ENCODE results near the gene SIGLEC5.

SIGLEC5 gene

DNA sequence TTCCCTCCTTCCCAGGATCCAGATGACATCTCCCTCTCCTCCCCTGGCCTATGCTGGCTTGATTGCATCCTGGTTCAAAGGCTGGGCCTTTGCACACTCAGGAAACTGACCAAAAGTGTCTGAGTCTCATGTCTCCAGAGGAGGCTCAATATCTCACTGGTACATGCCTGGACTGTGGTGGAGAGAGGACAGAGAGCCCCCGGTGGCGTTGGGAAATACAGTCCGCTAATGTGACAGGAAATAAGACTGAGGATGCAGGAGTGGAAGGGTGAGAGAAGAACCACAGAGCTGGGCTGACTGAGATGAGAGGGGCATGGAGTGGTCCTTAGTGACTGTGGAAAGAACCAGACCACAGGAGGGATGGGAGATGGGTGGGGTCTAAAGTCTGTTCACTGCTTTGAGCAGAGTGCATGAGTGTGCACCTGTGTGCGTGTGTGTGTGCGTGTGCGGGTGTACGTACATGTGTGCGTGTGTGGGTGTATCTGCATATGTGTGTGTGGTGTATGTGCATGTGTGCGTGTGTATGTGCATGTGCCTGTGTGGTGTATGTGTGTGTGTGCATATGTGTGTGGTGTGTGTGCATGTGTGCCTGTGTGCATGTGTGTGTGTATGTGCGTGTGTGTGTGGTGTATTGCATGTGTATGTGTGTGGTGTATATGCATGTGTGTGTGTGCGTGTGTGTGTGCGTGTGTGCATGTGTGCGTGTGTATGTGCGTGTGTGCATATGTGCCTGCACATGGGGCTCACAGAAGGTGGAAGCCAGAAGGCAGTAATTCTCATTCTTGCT, 1.9 kb downstream of the SIGLEC5 start:
- DNase-seq (ENCODE audit: low read depth, low spot score), result no peak

DNA sequence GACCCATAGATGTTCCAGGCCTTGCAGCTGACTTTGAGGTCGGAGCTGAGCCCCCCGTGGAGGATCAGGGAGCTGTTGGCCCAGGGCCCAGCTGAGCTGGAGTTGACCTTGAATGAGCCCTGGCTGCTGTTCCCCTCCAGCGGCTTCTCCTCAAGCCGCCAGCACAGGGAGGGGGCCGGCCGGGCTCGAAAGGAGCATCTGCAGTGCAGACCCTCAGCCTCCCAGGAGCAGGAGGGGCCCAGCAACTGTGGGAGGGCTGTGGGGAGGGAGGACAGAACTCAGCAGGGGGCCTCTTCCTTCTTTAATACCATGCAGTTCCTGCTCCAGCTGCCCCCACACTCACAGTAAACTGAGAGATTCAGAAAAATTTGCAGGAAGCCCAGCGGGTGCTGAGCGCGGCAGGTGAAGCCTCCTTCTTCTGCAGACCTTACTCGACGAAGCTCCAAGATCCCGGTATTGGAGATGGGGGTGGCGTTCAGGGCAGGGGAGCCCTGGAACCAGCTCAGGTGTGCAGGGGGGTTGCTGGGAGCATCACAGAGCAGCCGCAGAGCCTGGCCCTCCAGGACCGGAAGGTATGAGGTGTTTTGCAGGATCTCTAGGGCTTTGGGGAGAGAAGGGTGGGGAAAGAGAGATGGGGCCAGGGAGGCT, 2.6 kb downstream of the SIGLEC5 start:
- no peak for DNase-seq (ENCODE audit: low read depth, low spot score)

DNA sequence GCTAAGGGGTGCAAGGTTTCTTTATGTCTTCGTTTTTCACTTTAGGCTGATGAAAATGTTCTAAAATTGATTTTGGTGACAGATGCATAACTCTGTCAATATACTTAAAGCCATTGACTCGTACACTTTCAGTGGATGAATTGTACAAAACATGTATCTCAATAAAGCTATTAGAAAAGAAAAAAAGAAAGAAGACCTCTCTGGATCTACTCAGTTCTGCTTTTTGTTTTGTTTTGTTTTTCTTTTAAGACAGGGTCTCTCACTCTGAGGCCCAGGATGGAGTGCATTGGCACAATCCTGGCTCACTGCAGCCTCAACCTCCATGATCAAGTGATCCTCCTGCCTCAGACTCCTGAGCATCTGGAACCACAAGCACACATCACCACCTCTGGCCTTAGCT, 3.5 kb downstream of the SIGLEC5 start:
- DNase-seq (ENCODE audit: low read depth, low spot score), result no peak

DNA sequence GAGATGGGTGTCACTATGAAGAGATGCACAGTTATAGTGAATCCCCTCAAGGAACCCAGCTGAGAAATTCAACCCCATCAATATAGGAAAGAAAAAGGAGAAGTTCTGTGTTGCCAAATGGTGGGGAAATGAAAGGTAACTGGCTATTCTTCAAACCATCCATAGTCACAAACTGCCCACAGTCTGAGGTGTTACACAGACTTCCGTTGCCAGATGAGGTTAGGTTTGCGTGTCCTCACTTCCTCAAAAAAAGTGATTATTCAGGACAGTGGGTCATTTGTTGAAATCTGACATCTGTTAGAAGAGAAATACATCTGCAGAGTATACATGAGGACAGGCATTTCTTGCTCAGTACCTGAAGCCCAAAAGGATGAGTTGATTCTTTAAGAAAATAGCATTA, 9.0 kb downstream of the SIGLEC5 start:
- DNase-seq (ENCODE audit: low read depth, low spot score), result no peak

DNA sequence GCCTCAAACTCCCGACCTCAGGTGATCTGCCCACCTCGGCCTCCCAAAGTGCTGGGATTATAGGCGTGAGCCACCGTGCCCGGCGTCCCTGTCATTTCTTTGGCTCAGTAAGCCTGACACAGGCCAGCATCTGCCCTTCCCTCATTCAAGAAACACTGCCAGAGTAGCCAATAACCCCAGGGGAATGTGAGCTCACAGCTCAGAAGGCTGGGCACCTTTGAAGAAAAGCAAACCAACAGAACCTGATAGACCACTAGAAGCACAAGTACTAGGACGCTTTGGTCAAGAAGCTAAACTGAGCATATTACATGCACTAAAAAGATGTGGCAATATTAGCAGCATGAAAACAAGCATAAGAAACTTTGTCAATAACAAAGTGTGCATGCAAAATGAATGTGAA, 14.2 kb downstream of the SIGLEC5 start:
- DNase-seq (ENCODE audit: low read depth, low spot score), result peak; percentile 18

DNA sequence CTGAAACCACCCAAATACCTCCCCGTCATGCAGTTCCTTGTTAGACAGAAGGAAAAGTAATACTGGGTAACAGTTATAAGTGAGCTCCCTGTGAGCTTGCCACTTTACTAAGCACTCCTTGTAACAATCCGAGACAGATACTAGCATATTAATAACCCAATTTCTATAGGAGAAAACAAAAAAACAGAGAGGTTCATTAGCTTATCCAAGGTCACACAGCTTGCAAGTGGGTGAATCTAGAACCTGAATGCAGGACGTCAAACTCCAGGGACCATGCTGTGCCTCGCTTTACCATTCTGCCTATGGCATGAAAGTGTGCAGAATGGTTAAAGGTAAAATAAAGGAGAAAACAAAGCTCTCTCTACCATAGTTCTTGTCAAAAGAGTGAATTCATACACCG, 15.4 kb downstream of the SIGLEC5 start:
- DNase-seq (ENCODE audit: low read depth, low spot score), result no peak

DNA sequence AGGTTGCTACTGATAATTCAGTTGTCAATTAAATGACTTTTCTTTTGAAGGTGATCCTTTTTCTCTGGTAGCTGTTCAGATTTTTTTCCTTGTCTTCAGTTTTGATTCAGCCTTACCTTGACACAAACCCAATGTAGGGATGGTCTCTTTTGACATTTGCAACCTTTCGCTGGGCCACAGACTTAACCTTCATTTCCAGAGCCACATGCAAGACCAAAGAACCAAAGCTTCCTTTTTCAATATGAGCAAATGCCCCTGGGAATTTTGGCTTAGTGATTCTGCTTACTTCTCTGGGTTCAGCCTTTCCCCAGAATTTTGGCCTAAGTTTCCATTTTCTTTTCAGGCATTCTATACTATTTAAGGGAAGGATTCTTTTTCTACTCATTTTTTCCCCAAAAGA, 19.6 kb downstream of the SIGLEC5 start:
- no peak for DNase-seq (ENCODE audit: low read depth, low spot score)

DNA sequence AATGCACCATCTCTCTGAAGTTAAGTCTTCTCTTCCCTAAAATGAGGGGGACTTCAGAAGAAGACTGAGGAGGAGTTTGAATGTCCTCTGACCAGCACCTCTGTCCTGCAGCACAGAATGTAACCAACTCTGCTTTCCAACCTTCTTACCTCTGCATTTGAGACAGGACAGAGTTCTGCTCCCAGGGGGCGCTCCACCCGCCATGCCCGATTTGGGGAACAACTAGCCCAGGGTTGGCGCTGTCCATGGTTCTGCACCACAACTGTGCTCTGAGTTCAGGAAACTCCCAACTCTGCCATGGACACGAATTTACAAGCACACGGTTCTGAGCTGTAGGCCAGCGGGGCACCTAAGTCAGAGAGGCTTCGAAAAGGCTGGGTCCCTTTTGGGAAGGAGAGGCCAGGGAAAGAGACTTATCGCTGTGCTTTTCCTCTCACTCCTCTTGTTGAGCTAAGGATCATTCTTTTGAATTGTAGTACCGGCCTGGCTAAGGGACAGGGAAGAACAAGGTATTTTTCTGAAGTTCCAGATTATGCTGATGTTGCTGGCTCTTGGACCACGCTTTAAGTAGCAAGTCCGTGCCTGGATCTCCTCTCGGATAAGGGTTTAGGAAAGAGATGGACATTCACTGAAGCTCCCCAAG, 22.2 kb downstream of the SIGLEC5 start:
- peak; percentile 90 for DNase-seq (ENCODE audit: low read depth, low spot score)

DNA sequence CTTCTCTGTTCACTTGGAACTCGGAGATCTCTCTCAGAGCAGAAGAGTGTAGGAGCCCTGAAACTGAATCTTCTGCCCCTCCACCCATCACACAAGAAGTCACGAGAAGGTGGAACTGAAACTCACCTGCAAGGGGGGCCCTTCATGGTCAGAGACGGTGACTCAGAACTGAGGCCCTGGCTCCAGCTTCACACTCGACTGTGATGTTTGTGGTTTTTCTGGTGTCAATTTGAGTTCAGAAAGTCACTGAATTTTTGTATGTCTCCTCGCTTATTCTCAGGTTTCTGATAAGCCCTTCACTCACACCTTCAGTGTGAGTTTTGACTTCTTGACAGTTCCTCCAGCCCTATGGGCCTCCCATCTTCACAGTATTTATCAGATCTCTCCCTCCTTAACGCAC, 23.1 kb downstream of the SIGLEC5 start:
- no peak for DNase-seq (ENCODE audit: low read depth, low spot score)

DNA sequence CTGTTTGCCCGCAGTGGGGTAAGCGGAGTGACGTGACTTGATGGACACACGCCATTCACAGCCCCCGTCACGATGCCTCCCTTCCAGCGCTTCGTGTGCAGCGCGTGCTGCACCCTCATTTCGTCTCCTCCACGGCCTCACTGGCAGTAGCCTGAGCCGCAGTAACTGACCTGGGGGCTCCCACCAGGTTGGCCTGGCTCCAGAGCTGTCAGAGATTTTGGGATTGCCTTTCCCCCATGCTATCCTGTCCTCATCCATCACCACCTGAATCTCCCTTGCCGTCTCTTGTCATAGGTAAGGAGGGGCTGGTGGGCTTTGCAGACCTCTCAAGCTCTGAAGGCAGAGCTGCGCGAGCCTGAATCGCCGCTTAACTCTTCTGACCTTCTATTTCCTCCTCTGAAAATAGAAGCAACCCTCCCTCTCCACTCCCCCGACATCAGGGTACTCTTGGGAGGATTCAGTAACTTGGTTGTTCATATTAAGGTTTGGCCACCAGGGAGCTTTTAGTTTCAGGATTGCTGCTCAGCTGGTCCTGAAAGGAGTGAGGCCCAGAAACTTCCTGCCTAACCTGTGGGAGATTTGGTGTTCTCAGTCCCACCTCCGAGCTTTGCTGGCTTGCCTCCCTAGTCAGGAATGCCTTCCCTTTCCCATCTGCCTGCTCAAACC, 27.9 kb downstream of the SIGLEC5 start:
- no peak for DNase-seq (ENCODE audit: low read depth, low spot score)

DNA sequence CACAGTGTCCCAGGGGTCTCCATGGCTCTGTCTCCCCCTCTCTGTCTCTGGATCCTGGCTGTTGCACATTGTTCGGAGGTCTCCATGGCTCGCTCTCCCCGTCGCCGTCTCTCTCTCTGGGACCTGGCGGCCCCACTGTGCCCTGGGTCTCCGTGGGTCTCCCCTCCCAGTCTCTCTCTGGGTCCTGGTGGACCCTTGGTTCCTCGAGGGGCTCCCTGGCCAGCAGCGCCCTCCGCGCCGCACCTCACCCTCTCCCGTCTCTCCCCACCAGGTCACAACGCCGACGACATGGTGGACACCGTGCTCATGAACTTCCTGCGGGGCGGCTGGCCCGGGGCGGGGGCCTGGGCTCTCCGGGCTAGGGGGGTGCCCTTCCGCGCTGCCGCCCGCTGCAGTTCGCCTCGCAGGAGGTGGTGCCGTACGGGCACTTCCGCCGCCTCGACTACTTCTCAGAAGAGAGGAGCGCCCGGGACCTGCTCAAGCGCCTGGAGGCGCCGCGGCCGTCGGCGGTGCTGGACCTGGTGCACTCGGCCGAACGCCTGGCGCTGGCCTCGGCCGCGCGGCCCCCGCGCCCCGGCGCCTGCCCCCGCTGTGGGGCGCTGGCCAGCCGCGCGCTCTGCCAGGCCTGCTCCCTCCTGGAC, 29.1 kb downstream of the SIGLEC5 start:
- DNase-seq (ENCODE audit: low read depth, low spot score), result no peak

DNA sequence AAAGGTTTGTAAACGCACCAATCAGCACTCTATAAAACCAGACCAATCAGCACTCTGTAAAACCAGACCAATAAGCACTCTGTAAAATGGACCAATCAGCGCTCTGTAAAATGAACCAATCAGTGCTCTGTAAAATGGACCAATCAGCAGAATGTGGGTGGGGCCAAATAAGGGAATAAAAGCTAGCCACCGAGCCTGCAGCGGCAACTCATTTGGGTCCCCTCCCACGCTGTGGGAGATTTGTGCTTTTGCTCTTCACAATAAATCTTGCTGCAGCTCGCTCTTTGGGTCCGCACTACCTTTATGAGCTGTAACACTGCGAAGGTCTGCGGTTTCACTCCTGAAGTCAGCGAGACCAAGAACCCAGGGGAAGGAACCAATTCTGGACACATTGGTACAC, 31.1 kb downstream of the SIGLEC5 start:
- DNase-seq (ENCODE audit: low read depth, low spot score), result no peak

DNA sequence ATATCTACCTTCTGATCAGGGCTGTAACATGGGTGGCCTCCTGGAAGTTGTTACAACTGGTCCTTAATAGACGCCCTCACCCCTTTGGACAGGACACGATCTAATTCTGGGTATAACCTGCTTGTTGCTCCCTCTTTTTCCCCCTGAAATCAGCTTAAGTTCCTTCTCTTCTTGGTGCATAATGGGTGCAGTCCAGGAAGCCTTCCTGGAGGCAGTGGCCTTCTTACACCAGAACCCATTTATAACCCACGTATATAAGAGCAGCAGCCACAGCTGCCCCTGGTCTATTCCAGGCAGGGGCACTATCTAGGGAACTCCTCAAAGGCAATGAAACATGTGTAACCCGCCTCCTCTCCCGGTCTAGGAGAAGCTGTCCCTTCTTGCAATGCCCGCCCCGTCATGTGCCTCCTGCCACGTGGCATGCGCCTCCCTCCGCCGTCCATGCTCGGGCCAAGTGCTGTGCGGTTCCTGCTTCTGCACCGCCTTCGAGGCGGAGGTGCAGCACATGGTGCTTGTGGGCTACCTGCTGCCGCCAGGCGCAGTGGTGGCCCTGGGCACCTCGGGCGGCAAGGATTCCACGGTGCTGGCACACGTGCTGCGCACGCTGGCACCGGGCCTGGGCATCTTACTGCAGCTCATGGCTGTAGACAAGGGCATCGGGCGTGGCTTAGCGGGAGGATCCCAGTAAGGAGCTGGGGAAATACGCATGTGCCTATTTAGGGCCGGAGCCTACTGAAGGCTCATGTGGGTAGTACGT, 31.9 kb downstream of the SIGLEC5 start:
- no peak for DNase-seq (ENCODE audit: low read depth, low spot score)

DNA sequence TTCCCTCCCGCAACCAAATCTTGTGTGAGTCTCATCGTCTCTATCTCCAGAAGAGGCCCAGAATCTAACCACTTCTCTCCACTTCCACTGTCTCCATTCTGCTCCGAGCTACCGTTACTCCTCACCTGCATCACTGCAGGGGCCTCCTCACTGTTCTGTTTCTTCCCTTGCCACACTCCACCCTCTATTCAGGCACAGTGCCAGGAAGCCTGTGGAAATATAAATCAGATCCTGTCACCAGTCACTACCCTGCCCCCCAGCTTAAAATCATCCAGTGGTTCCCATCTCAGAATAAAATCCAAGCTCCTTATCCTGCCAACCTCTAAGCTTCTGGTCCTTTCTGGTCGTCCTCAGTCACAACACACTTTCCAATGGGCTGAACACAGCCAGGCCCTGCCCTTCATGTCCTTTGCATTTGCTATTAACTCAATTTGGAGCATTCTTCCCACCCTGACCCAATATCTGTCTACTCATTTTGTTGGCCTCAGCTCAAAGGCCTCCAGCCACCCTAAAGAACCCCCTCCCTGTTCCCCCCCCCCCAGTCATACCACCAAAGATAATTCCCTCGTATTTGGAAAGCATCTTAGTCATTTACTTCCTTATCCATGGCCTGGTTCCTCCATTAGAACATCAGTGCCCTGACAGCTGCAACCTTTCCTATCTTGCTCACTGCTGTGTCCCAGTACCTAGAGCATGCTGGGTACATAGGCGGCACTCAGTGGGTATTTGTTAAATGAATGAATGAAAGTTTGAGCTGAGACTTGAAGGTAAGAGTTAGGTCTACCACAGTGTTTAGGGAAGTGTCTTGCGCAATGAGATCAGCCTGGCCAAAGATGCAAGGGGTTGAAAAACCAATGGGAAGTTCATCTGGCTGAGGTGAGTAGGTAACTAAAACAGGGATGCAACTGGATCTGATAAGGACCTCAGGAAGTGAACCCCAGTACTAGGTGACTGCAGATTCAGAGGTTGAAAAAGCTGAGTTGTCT, 34.7 kb downstream of the SIGLEC5 start:
- no peak for DNase-seq (ENCODE audit: low read depth, low spot score)

DNA sequence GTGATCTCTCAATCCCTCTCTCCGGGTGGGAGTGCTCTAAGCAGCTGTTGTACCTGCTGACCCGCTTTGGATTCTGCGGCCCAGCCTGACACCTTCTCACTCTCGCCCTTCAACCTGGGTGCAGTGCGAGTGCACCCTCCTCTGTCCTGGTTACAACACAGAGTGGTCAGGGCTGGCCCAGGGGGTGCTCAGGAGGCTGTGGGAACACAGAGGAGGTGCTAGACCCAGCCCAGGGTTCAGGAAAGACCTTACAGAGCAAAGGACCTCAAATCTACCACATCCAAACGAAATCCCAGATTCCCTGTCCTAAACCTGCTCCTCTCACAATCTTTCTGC, 35.5 kb downstream of the SIGLEC5 start:
- no peak for DNase-seq (ENCODE audit: low read depth, low spot score)

DNA sequence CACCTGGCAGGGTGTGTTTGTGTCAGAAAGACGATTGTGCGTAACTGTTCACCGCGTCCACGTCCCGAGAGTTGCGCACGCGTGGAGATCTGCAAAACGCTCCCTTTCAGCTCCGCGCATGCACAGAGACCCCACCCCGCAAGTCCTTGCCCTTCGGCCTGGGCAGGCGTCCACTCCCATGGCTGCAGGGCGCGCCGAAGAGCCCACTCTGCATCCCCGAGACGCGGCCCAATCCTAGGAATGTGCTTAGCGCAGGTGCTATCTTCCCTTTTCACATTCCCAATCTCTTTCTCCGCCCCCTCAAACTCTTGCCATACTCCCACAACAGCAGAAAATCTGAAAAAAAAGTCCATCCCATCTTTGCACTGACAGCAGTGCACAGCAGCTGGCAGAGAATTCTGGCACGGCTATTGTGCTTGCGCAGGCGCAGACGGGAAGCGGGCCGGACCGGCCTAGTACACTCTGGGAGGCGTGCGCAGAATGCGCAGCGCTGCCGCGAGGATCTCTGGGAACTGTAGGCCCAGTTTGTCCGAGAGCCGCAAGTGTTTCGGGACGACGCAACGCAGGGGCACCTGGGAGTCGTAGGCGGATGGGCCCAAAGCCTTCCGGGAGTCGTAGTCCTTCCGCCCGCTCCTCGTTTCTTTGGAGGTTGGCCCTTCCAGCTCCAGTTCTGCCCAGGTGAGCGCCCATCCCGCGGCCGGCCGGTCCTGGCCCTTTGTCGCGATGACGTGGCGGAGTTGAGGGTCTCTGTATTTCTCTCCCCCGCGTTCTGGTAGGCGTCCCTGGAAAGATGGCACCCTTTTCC, 36.0 kb downstream of the SIGLEC5 start:
- DNase-seq (ENCODE audit: low read depth, low spot score), result peak; percentile 97

DNA sequence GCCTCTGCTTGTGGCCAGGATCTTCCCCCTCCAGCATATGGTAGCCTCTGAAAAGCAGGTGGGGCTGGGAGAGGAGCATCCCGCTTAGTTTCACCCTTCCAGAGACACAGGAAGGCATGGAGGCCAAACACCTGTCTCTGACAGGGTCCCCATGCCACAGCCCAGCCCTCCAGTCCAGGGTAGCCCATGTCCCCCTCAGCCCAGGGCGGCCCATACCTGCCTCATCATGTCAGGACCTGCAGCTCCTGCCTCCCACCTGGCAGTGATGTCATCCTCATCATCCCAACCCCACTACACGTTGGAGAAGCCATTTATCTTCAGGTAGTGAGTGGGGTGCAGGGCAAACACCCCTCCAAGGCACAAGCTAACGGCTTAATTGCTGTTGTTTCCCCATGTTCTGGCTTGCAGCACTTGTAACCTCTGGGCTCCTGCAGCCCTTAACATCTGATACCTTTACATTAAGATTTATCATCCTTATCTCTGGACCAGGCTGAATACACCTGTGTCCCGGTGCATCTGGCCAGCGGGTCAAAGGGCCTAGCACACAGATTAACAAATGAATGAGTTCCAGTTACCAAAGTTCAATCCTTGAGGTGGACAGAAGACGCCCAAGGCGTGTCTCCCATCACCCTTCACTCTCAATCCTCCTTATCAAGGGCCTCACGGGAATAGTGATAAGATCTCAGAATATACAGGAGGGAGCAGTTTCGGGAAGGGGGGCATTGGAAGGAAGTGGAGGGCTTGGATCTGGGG, 36.9 kb downstream of the SIGLEC5 start:
- DNase-seq (ENCODE audit: low read depth, low spot score), result peak; percentile 16

DNA sequence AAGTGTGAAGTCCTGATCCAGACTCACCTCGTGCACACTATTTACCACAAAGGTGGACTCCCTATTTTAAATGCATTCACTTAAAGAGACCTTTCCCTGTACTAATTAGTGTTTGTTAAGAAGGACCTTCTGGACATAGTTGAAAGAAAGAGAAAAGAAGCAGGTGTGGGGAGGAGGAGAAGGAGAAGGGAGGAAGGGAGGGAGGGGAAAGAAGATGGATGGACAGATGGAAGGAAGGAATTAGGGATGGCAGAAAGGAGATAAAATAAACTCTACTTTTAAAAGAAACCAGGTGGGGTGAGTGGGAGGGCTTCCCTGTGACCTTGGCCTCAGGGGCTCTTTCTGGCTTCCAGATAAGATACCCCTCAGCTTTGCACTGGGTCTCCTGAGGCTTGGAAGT, 37.7 kb downstream of the SIGLEC5 start:
- DNase-seq (ENCODE audit: low read depth, low spot score), result no peak

DNA sequence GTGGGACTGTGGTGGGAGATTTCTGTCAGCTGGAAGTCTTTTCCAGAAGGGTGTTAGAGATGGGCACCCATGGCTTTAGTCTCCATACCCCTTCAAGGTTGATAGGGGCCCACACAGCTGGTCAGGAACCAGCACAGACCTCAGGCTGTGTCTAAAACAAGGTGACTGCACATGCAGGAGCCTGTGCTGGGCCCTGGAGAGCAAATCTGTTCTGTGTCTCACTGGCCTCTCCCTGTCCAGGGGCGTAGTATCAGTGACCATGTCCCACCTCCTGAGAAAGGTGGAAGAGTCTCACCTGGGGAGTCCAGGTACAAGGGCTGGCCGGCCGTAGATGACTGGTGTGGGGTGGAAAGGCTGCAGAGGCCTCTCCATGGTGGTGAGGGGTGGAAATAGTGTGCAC, 39.8 kb downstream of the SIGLEC5 start:
- no peak for DNase-seq (ENCODE audit: low read depth, low spot score)

All from ELF-1 (cell line).